Lower lobe of right lung (tissue), 2 donors: ENCODE measurements around the gene MYOCD. TPM values are rescaled to one million over a fixed set of nuclear protein-coding genes. Genes with fewer than 3 reads are reported as not detected.

Source experiments
- ATAC-seq, 2 donors: fragments of 200-7000 bp; cut with Tn5 transposase; one replicate each; pipeline ENCODE4 v1.9.1; 2020 to 2022; ENCODE audit warnings: mild to moderate bottlenecking in 2 of 2, moderate library complexity in 2 of 2
- DNase-seq: peaks from one replicate; pipeline ENCODE4 v3.0.0-alpha.2; 2020
- H3K27ac ChIP-seq: fragments of 200-600 bp; one replicate; pipeline ENCODE4 v1.8.0; 2022
- H3K27me3 ChIP-seq: fragments of 200-600 bp; one replicate; pipeline ENCODE4 v1.8.0; 2022; ENCODE audit warnings: low read depth
- H3K36me3 ChIP-seq: fragments of 200-600 bp; one replicate; pipeline ENCODE4 v1.8.0; 2022; ENCODE audit warnings: mild to moderate bottlenecking
- H3K4me1 ChIP-seq: fragments of 200-600 bp; one replicate; pipeline ENCODE4 v1.8.0; 2022
- H3K4me3 ChIP-seq: fragments of 200-600 bp; one replicate; pipeline ENCODE4 v1.8.0; 2022; ENCODE audit warnings: mild to moderate bottlenecking
- H3K9me3 ChIP-seq: fragments of 200-600 bp; one replicate; pipeline ENCODE4 v1.8.0; 2022
- CTCF ChIP-seq: fragments of 200-600 bp; IDR thresholded peaks from one replicate; pipeline ENCODE4 v1.8.0; 2022; ENCODE audit warnings: antibody characterized with exemption, mild to moderate bottlenecking
- intact Hi-C: fragments of 100-400 bp; cut with DNase I; formaldehyde crosslinking; loops from one replicate; pipeline ENCODE4 v1.11.0; 2022
- total RNA-seq: library from RNA; stranded (reverse); fragmentation: NEBNext Ultra II Directional; extraction: Animal tissue kit (Norgen Biotek cat#: 25700); gene quantifications from one replicate; pipeline ENCODE4 v1.2.1, GENCODE V29; 2021
- donor health status: DM: no; HTN: yes; CAD: no; lungs with severe emphysema.

Gene MYOCD
- total RNA-seq, 1 donor from 2014 or later = 3.6 TPM

DNA sequence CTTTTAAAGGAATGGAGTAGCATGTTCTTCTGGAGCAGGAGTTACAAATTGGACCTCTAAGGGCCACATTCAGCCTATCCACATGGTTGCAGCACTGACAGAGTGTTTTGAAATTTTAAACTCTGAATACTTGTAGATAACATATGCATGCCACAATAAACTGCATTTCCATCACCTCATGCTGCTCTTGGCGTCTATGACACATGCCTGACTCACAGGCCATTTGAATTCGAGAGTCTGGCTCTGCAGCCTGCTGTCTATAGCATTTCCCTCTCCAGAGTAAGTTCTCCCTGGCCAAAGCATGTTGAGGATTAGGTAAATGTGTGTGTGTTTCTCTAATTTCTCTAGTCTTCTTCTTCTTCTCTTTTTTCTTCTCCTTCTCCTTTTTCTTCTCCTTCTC is 28.7 kb upstream of the MYOCD start:
- H3K36me3 ChIP-seq = no peaks in the 10 kb centered on the region
- H3K27ac ChIP-seq = no peak overlapping the region
- DNase-seq (no peak), ATAC-seq (no peak)
- H3K9me3 ChIP-seq = no peaks in the 10 kb centered on the region
- intact Hi-C loops = no loop called here
- H3K4me3 ChIP-seq = no peak overlapping the region
- H3K4me1 ChIP-seq = no peaks in the 10 kb centered on the region
- TF ChIP-seq CTCF = no peak
- no peaks in the 10 kb centered on the region for H3K27me3 ChIP-seq

DNA sequence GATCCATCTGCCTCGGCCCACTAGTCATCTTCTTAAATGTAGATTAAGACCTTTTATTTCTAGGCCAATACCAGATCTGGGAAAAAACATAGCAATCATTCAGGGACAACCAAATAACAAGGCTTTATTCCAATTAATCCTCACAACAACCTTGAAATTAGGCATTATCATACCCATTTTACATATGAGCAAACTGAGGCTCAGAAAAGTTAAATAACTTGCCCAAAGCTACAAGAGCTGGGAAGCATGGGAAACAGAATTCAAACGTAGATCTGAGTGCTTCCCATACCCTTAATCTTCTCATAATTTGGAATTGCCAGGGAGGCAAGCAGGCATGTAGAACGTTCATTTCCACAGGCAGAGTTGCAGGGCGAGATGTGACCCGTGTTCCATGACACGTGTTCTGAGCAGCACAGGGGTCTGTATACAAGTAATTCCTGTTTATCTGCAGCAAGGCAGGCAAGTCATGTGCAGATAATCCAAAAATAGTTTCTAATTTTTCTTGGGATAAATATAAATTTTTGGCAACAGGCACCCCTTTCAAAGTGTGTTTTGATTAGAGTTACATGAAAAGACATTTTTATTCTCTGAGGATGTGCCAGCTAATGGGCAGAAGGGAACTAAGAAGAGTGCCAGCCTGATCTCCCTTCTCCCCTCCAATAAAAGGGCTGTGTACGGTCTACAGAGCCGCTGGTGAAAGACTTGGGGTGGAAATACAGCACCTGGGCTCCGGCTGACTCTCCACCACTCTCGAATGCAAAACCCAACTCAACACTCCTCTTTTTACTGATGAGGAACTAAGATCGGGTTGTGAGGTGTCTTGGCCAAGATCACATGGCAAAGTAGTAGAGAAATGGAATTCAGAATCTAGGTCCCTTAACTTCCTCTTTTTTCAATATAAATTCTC is 27.7 kb upstream of the MYOCD start:
- no peak for DNase-seq
- no peak for ATAC-seq
- no peaks in the 10 kb centered on the region for H3K36me3 ChIP-seq
- no peaks in the 10 kb centered on the region for H3K4me1 ChIP-seq
- intact Hi-C loops = no loop called here
- H3K4me3 ChIP-seq = no peak overlapping the region
- H3K9me3 ChIP-seq = no peaks in the 10 kb centered on the region
- no peaks in the 10 kb centered on the region for H3K27me3 ChIP-seq
- H3K27ac ChIP-seq = no peak overlapping the region
- no peak for TF ChIP-seq CTCF

GRCh38 chr17:12640364-12640763 is 25.3 kb upstream of the MYOCD start:
- H3K27ac ChIP-seq = no peak overlapping the region
- no peak for DNase-seq
- H3K9me3 ChIP-seq = no peaks in the 10 kb centered on the region
- no peaks in the 10 kb centered on the region for H3K4me1 ChIP-seq
- H3K4me3 ChIP-seq = no peak overlapping the region
- TF ChIP-seq CTCF = no peak
- H3K27me3 ChIP-seq = no peaks in the 10 kb centered on the region
- no peaks in the 10 kb centered on the region for H3K36me3 ChIP-seq
- intact Hi-C loops = no loop called here
- ATAC-seq = no peak

DNA sequence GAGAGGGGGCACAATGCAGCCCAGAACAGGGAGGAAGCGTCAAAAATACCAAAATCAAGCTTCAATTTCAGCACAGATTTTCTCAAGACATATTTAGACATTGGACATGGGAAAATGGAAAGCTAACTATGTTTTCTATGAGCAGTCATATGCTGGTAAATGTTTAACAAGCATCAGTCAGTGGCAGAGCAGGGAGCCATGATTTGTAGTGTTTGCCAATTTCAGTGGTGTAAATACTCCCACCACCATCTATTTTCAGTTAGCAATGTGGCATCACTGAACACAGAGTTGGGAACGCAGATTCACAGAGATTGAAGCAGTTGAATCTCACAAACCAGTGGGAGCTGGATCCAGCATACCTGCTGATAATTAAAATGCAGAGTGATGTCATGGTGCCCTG is 24.6 kb upstream of the MYOCD start:
- Histone ChIP-seq H3K27me3 (no peaks in the 10 kb centered on the region), H3K4me1 (no peaks in the 10 kb centered on the region), H3K4me3 (no peak overlapping the region), H3K9me3 (no peaks in the 10 kb centered on the region), H3K27ac (no peak overlapping the region), H3K36me3 (no peaks in the 10 kb centered on the region)
- no peak for DNase-seq
- intact Hi-C loops = no loop called here
- no peak for TF ChIP-seq CTCF
- no peak for ATAC-seq

- Histone ChIP-seq H3K9me3 (no peaks in the 10 kb centered on the region), H3K4me1 (no peaks in the 10 kb centered on the region), H3K27me3 (no peaks in the 10 kb centered on the region), H3K36me3 (no peaks in the 10 kb centered on the region), H3K4me3 (no peak overlapping the region), H3K27ac (no peak overlapping the region)
- intact Hi-C loops = no loop called here
- no peak for DNase-seq
- ATAC-seq = no peak
- no peak for TF ChIP-seq CTCF
Measured at GRCh38 chr17:12642034-12642433, 23.7 kb upstream of the MYOCD start.
